Endothelial cell of umbilical vein (primary cell): ENCODE data around the gene RNF32. TPM values are rescaled to one million over a fixed set of nuclear protein-coding genes. Genes with fewer than 3 reads are reported as not detected.

Source experiments
- BruUV-seq: library from RNA; stranded (reverse); fragments of 400-500 nt; replicated peaks from 2 replicates; lab custom pipeline; 2021; lab: Mats Ljungman, UMichigan
- CTCF ChIA-PET: fragments of 300-600, 350-600 bp; sonication (Branson Sonifier 250); formaldehyde crosslinking; loops from one replicate; lab custom pipeline; 2021; ENCODE audit warnings: antibody characterized with exemption, inconsistent platforms; lab: Charles Lee
- POLR2A ChIA-PET: fragments of 300-600, 350-600 bp; sonication (Branson Sonifier 250); formaldehyde crosslinking; loops from one replicate; lab custom pipeline; 2021; ENCODE audit warnings: antibody characterized with exemption, inconsistent platforms; lab: Charles Lee
- DNase-seq: peaks from one replicate; pipeline ENCODE4 v3.0.0-alpha.2; 2011; ENCODE audit warnings: low read depth, low spot score
- FAIRE-seq: peaks from 2 replicates; lab custom pipeline; 2011; peaks lifted over from hg19 to GRCh38; lab: Jason Lieb, UNC
- H2AFZ ChIP-seq: 2 replicates; pipeline ENCODE4 v1.6.0; 2012; ENCODE audit warnings: low read depth, low read length, control low read depth, inconsistent platforms
- H3K27ac ChIP-seq: 2 replicates; pipeline ENCODE4 v1.5.1; 2011; ENCODE audit warnings: low read depth, mild to moderate bottlenecking, control low read depth, low read length, moderate library complexity; ENCODE audit not compliant: insufficient read depth
- H3K27me3 ChIP-seq, 2 experiments: 2 replicates each; pipeline versions ENCODE4 v1.6.0 to v1.6.1; 2011; ENCODE audit warnings: low read length in 2 of 2, mixed read lengths in 1 of 2; ENCODE audit not compliant: control insufficient read depth in 2 of 2, insufficient read depth in 2 of 2
- H3K36me3 ChIP-seq, 2 experiments: 2 replicates in 1 of 2; 3 replicates in 1 of 2; pipeline ENCODE4 v1.5.1; 2011; ENCODE audit warnings: low read length in 2 of 2, mild to moderate bottlenecking in 1 of 2, moderate library complexity in 1 of 2; ENCODE audit not compliant: control insufficient read depth in 2 of 2, insufficient read depth in 2 of 2; ENCODE audit errors: extremely low read depth in 1 of 2
- H3K4me1 ChIP-seq: 3 replicates; pipeline ENCODE4 v1.5.1; 2011; ENCODE audit warnings: mild to moderate bottlenecking, low read length; ENCODE audit not compliant: control insufficient read depth, insufficient read depth; ENCODE audit errors: extremely low read depth
- H3K4me2 ChIP-seq: 2 replicates; pipeline ENCODE4 v1.6.1; 2011; ENCODE audit warnings: low read length, control low read depth, mixed read lengths; ENCODE audit not compliant: insufficient read depth
- H3K4me3 ChIP-seq, 3 experiments: fragments of 200-600 bp in 1 of 3; sonication (generic), shearing (Covaris generic) in 1 of 3; replicated peaks in 1 of 3; 2 replicates each; pipeline ENCODE4 v1.5.1; 2011 to 2016; ENCODE audit warnings: control low read depth in 3 of 3, low read length in 3 of 3, mild to moderate bottlenecking in 2 of 3, inconsistent platforms in 1 of 3, low read depth in 1 of 3, moderate library complexity in 1 of 3; ENCODE audit not compliant: insufficient read depth in 1 of 3
- H3K79me2 ChIP-seq: 2 replicates; pipeline ENCODE4 v1.6.0; 2012; ENCODE audit warnings: low read length, inconsistent platforms; ENCODE audit not compliant: control insufficient read depth, insufficient read depth
- H3K9ac ChIP-seq: replicated peaks from 2 replicates; pipeline ENCODE3; 2011; ENCODE audit warnings: low read length, control low read depth; ENCODE audit not compliant: insufficient read depth; ENCODE audit errors: extremely low read depth
- H3K9me1 ChIP-seq: replicated peaks from 3 replicates; pipeline ENCODE4 v1.6.0; 2011; ENCODE audit warnings: mild to moderate bottlenecking, low read length; ENCODE audit not compliant: control insufficient read depth, insufficient read depth; ENCODE audit errors: extremely low read depth
- H3K9me3 ChIP-seq: replicated peaks from 2 replicates; pipeline ENCODE4 v1.5.1; 2012; ENCODE audit warnings: low read length, inconsistent platforms; ENCODE audit not compliant: control insufficient read depth, insufficient read depth
- H4K20me1 ChIP-seq: replicated peaks from 2 replicates; pipeline ENCODE3; 2011; ENCODE audit warnings: mild to moderate bottlenecking, low read length; ENCODE audit not compliant: control insufficient read depth, insufficient read depth; ENCODE audit errors: extremely low read depth
- EZH2 ChIP-seq: IDR thresholded peaks from 2 replicates; pipeline ENCODE4 v1.6.1; 2012; ENCODE audit warnings: borderline replicate concordance, low read depth, mild to moderate bottlenecking, moderate library complexity, low read length, inconsistent platforms; ENCODE audit not compliant: severe bottlenecking
- FOS ChIP-seq: IDR thresholded peaks from 2 replicates; pipeline ENCODE4 v1.6.1; 2011; ENCODE audit warnings: mild to moderate bottlenecking, low read length, moderate library complexity, borderline replicate concordance; ENCODE audit not compliant: insufficient read depth
- GATA2 ChIP-seq: IDR thresholded peaks from 2 replicates; pipeline ENCODE4 v1.7.0; 2011; ENCODE audit warnings: low read depth, mild to moderate bottlenecking, moderate library complexity, mixed read lengths, low read length; ENCODE audit not compliant: insufficient read length, insufficient read depth
- JUN ChIP-seq: IDR thresholded peaks from 2 replicates; pipeline ENCODE4 v1.6.1; 2011; ENCODE audit warnings: borderline replicate concordance, low read depth; ENCODE audit not compliant: insufficient read length, insufficient read depth
- MYC ChIP-seq: IDR thresholded peaks from one replicate; pipeline ENCODE4 v1.6.1; 2011; ENCODE audit warnings: mild to moderate bottlenecking, low read depth, low read length
- POLR2A ChIP-seq: IDR thresholded peaks from 2 replicates; pipeline ENCODE4 v1.6.1; 2012; ENCODE audit warnings: low read depth, mild to moderate bottlenecking, control low read depth, low read length
- POLR2AphosphoS5 ChIP-seq: IDR thresholded peaks from 2 replicates; pipeline ENCODE4 v1.6.1; 2012; ENCODE audit warnings: low read depth, mild to moderate bottlenecking, control low read depth, low read length, moderate library complexity; ENCODE audit not compliant: insufficient read depth
- dilution Hi-C: fragments of 300-500 bp; cut with MboI; formaldehyde crosslinking; loops from one replicate; pipeline ENCODE4 v1.15.0; 2019; ENCODE audit warnings: low sequenced_read_pairs; ENCODE audit not compliant: extremely low pct_ligation_motif_present
- intact Hi-C: fragments of 100-400 bp; cut with micrococcal nuclease; formaldehyde crosslinking; loops from one replicate; pipeline ENCODE4 v1.10.0; 2022
- polyA plus RNA-seq, 4 experiments: library from polyadenylated mRNA; depleted of rRNA in 3 of 4; stranded (reverse) in 3 of 4; unstranded in 1 of 4; fragments of >200 nt; gene quantifications; 2 replicates each; pipeline versions ENCODE4 v1.2.1 to v1.2.3, GENCODE V29; 2011 to 2012; ENCODE audit warnings: missing spikeins in 1 of 4
- total RNA-seq: library from RNA; stranded (reverse); gene quantifications from 2 replicates; pipeline ENCODE4 v1.2.3, GENCODE V29; 2021
- TF ChIP-seq, protein P1 (sequence below): IDR thresholded peaks from 2 replicates; pipeline ENCODE4 v1.6.1; 2011; ENCODE audit not compliant: insufficient read depth, insufficient read length
- TF ChIP-seq, protein P2 (sequence below), 2 donors: IDR thresholded peaks; 1 replicate in 1 of 2; 2 replicates in 1 of 2; pipeline ENCODE4 v1.5.1; 2011; ENCODE audit warnings: low read length in 2 of 2, mild to moderate bottlenecking in 2 of 2, moderate library complexity in 2 of 2, control low read depth in 1 of 2, inconsistent platforms in 1 of 2, low read depth in 1 of 2; ENCODE audit not compliant: insufficient read depth in 1 of 2; ENCODE audit errors: extremely low read depth in 1 of 2

The RNF32 gene
- total and polyA plus RNA-seq, 2 donors (not counting 3 experiments of a cell fraction or from before 2014, with no cell fraction given) = 0.14 TPM; not detected in 1

GRCh38 chr7:156666368-156667109, 26.0 kb downstream of the RNF32 start:
- H3K27me3 ChIP-seq = no peaks in the 10 kb centered on the region
- H4K20me1 ChIP-seq = no peaks in the 10 kb centered on the region
- intact Hi-C loops (no loop called here), dilution Hi-C loops (no loop called here)
- no peaks in the 10 kb centered on the region for H3K79me2 ChIP-seq
- TF ChIP-seq, protein P1, sequence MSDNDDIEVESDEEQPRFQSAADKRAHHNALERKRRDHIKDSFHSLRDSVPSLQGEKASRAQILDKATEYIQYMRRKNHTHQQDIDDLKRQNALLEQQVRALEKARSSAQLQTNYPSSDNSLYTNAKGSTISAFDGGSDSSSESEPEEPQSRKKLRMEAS = no peak
- TF ChIP-seq FOS (no peak), POLR2AphosphoS5 (no peak), GATA2 (no peak), JUN (no peak), MYC (no peak), EZH2 (no peak), POLR2A (no peak)
- TF ChIP-seq, protein P2, sequence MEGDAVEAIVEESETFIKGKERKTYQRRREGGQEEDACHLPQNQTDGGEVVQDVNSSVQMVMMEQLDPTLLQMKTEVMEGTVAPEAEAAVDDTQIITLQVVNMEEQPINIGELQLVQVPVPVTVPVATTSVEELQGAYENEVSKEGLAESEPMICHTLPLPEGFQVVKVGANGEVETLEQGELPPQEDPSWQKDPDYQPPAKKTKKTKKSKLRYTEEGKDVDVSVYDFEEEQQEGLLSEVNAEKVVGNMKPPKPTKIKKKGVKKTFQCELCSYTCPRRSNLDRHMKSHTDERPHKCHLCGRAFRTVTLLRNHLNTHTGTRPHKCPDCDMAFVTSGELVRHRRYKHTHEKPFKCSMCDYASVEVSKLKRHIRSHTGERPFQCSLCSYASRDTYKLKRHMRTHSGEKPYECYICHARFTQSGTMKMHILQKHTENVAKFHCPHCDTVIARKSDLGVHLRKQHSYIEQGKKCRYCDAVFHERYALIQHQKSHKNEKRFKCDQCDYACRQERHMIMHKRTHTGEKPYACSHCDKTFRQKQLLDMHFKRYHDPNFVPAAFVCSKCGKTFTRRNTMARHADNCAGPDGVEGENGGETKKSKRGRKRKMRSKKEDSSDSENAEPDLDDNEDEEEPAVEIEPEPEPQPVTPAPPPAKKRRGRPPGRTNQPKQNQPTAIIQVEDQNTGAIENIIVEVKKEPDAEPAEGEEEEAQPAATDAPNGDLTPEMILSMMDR (IDR thresholded peaks at IDR 0.05; ENCODE audit: extremely low read depth in 1 of 2, insufficient read depth in 1 of 2, low read depth in 1 of 2, low read length in 2 of 2) = no peak
- H2AFZ ChIP-seq = no peak overlapping the region
- ChIA-PET POLR2A (no interaction called here), CTCF (interaction anchor here (1.3 kb wide), 1 partner anchor 97 kb away, joined by 3 read pairs; no protein-coding TSS in a partner anchor)
- H3K4me2 ChIP-seq = no peak overlapping the region
- no peaks in the 10 kb centered on the region for H3K9me1 ChIP-seq
- no peaks in the 10 kb centered on the region for H3K9me3 ChIP-seq
- no peak overlapping the region for H3K4me3 ChIP-seq
- DNase-seq (no peak), FAIRE-seq (no peak)
- no peaks in the 10 kb centered on the region for H3K4me1 ChIP-seq
- H3K36me3 ChIP-seq = no peaks in the 10 kb centered on the region
- H3K9ac ChIP-seq = no peak overlapping the region
- no peak overlapping the region for H3K27ac ChIP-seq
- BruUV-seq = no TSS peak
